ENCODE measurements around the gene CORO2B.
"Not testable (repeated sequence)": the region's sequence is repeated elsewhere in the genome, so short reads cannot be mapped to it uniquely, and the experiment has no call there.

The CORO2B gene

GRCh38 chr15:68735610-68736009, 156.8 kb downstream of the CORO2B start:
- no peak for DNase-seq

GRCh38 chr15:68739390-68740080, 160.7 kb downstream of the CORO2B start:
- DNase-seq: no peak

DNA sequence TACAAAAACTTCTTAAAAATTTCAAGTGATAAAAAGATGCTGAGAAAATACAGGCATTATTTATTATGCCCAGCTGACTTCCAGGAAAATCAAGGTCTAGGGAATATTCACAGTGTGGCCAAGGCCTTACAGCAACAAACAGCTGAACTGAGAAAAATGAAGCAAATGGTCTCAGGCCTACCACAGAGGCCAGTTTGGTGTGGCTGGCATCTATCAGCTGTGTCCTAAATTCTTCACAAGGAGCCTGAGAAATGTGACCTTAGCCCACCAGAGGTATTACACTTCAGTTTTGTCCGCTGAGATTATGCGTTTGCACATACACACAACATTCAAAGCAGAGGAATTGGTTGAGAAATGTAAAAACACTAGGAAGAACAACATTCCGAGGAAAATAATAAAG, 164.5 kb downstream of the CORO2B start:
- no peak for DNase-seq

DNA sequence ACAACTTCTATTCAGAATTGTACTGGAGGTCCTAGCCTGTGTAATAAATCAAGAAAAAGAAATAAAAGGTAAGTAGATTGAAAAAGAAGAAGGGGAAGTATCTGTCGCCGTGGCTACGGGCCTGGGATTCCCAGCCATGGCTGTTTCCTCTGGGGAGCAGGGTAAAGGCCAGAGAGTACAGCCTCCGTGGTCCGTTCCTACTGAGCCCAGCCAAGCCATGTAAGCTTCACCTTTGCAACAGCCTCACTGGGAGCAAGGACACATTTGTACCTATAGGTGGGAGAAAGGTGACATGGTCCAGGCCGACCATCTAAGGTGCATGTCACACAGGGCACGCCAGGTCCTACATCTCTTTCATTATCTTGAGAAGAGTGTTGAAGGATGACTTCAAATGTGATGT, 170.6 kb downstream of the CORO2B start:
- DNase-seq: no peak

DNA sequence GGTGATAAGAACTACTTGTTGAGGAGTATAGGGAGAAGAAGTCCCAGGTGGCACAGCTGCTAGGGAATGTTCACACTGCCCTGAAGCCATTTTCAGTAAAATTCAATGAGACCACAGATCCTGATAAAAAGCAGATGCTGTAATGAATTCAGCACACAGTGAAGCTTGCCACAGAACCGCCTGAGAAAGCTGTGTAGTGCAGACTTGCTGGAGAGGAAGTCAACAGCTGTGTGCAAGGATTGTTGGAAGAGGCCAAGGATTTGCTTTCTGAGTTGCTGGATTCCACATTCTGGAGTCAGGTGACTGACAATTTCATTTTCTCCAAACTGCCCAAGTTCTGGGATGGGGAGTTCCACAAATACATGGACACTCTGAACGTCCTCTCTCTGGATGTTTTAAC, 171.0 kb downstream of the CORO2B start:
- no peak for DNase-seq

DNA sequence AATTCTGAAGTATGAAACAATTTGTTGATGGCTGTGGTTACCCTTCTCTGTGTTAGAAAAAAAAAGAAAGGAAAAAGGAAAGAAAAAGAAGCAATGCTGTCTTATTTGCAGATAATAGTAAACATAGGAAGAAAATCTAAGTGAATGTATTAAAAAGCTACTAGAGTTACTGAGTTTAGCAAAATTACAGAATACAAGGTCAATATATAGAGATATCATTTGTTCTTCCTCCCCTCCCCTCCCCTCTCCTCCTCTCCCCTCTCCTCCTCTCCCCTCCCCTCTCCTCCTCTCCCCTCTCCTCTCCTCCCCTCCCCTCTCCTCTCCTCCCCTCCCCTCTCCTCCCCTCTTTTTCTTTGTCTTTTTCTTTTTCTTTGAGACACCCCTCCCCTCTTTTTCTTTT, 172.8 kb downstream of the CORO2B start:
- DNase-seq: no peak

DNA sequence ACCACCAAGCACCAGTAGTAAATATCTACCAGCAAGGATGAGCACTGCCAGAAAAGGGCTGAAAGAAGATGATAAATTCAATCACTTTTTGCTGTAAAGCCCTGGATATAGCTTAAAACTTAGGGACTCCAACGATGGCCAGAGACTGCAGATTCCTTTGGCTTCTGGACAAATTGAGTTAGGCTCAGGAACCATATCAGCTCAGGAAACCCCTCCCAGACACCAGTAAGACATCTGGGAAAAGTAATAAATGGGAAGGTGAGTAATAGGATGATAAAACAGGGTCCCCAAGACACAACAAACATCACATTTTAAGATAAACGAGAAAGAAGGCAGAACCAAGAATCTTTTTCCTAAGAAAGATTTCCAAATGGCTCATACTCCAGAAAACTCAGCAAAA, 176.9 kb downstream of the CORO2B start:
- no peak for DNase-seq

DNA sequence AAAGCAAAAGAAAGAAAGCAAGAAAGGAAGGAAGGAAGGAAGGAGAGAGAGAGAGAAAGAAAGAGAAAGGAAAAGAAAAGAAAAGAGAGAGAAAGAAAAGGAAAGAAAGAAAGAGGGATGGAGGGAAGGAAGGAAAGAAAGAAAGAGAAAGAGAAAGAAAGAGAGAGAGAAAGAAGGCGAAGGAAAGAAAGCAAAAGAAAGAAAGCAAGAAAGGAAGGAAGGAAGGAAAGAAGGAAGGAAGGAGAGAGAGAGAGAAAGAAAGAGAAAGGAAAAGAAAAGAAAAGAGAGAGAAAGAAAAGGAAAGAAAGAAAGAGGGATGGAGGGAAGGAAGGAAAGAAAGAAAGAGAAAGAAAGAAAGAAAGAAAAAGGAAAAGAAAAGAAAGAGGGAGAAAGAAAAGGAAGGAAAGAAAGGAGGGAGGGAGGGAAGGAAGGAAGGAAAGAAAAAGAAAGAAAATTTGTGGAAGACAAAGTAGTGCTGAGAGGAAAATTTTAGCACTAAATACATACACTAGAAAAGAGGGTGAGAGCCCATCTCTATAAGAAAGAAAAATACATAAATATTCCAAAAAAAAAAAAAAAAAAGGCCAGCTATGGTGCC, 181.3 kb downstream of the CORO2B start:
- not testable (repeated sequence) for DNase-seq

GRCh38 chr15:68763063-68763462, 184.3 kb downstream of the CORO2B start:
- no peak for DNase-seq

- no peak for DNase-seq
Observed at GRCh38 chr15:68764090-68764489, 185.3 kb downstream of the CORO2B start.

DNA sequence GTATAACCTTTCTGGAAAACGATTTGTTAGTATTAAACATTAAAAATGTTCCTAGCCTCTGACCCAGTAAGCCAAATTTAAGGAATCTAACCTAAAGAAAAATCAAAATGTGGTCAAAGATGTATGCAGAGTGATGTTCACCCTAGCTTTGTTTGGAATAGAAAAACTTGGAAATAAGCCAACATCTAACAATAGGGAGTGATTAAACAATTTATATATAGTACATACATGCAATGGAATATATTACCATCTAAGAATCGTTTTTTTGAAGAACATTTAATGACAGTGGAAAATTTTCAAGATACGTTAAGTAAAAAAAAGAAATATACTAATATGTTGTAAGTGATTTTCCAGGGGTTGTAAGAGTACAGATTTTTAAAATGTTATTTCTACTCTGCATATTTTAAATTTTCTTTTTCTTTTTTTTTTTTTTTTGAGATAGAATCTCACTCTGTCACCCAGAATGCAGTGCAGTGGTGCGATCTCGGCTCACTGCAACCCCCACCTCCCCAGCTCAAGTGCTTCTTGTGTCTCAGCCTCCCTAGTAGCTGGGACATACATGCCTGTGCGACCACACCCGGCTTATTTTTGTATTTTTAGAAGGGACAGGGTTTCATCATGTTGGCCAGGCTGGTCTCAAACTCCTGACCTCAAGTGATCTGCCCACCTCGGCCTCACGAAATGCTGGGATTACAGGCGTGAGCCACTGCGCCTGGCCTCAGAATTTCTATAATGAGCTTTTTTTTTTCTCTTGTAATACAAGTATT, 187.0 kb downstream of the CORO2B start:
- no peak for DNase-seq

DNA sequence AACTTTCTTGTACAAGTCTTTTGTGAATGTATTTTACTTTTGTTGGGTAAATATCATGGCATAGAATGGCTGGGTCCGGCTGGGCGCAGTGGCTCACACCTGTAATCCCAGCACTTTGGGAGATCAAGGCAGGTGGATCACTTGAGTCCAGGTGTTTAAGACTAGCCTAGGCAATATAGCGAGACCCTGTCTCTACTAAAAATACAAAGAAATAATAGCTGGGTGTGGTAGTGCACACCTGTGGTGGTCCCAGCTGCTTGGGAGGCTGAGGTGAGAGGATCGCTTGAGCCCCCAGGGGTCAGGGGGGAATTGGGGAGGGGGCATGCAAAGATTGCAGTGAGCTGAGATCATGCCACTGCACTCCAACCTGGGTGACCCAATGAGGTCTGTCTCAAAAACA, 189.0 kb downstream of the CORO2B start:
- DNase-seq: no peak

DNA sequence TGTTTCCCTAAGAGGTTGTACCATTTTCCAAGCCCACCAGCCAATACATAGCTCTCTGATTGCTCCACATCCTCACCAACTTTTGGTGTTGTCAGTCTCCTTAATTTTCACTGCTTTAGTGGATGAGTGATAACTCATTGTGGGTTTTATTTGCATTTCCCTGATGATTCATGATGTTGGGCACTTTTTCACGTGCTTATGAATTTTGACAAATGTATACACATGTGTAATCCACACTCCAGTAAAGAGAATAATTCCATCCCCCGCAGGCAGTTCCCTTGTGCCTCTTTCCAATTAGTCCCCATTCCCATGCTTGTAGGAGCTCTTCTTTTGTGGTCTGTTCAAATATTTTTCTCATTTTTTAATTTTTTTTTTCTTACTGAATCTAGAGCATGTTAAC, 189.5 kb downstream of the CORO2B start:
- peak in 1 of 2 donors; percentile 24 for DNase-seq

GRCh38 chr15:68769702-68770101, 190.9 kb downstream of the CORO2B start:
- DNase-seq: no peak

DNA sequence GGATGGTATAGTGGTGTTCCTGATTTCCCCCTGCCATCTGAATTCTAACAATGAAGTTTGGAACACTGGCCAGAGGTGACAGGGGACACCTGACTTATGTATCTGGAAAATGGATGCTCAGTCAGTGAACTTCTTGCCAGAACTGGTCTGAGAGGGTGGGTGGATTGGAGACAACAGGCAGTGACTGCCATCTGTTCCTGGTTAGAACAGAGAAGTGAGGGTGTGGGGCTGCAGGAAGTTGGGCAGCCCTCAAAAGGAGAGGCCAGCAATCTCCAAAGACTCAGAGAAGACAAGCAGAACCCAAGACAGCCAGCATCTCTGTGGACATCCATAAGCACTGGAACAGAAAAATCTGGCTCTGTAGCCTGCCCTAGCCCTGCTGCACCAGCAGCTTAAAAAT, 191.4 kb downstream of the CORO2B start:
- peak in 1 of 2 donors; percentile 52 for DNase-seq

- no peak for DNase-seq
Observed at GRCh38 chr15:68773036-68773435, 194.2 kb downstream of the CORO2B start.

DNA sequence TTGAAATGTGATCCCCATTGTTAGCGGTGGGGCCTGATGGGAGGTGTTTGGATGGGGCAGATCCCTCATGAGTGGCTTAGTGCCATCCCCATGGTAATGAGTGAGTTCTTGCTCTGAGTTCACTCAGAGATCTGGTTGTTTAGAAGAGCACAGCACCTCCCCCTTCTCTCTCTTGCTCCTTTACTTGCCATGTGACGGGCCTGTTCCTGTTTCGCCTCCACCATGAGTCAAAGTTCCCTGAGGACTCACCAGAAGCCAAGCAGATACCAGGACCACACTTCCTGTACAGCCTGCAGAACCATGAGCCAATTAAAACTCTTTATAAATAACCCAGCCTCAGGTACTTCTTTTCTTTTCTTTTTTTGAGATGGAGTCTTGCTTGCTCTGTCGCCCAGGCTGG, 195.3 kb downstream of the CORO2B start:
- no peak for DNase-seq

- DNase-seq: no peak
Observed at GRCh38 chr15:68774521-68775235, 195.9 kb downstream of the CORO2B start.

DNA sequence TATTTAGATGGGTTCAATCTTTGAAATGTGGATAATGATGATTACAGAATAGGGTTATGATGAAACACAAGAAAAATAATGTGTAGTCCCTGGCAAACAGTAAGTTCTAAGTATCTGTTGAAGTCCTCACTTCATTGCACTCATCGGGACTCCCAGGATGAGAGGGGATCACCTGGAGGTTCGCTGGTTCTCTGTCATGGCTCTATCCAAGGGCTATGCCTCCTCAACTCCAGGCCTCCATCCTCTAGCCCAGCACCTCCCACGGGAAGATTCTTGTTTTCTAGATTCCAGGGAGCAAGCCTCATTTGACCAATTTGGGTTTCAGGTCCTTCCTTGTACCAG, 196.4 kb downstream of the CORO2B start:
- no peak for DNase-seq

DNA sequence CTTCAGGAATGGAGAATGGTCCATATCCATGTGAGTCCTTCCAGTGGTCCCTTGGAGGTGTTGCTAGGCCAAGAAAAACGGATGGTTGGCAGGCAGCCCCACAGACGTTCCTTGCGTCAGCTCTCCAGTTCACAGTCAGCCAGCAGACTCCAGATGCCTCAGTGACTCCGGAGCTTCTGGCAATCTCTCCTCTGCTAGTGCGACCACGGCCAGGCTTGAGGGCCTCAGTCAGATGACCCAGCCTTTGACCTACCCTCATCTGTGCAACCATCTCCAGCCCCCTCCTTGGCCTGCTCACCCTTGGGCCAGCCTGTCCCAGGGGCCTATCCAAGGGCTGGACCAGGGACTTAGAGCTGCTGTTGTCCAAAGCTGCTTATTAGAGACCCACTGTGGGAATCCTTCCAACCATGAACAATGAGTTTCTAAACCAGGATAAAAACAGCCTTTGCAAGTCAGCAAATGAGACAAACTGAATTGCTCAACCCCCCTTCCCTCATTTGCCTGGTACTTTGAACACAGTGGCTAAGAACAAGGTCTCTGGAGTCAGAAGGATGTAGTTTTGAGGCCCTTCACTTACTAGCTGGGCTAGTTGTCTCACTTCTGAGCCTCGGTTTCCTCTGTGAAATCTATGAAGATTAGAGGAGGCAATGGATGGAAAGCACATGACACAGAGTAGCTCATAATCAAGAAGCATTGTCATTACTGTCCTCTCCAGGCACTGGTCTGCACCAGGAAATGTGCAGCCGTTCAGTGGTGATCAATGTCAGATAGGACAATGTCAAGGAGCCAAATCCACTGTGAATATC, 197.1 kb downstream of the CORO2B start:
- no peak for DNase-seq

DNA sequence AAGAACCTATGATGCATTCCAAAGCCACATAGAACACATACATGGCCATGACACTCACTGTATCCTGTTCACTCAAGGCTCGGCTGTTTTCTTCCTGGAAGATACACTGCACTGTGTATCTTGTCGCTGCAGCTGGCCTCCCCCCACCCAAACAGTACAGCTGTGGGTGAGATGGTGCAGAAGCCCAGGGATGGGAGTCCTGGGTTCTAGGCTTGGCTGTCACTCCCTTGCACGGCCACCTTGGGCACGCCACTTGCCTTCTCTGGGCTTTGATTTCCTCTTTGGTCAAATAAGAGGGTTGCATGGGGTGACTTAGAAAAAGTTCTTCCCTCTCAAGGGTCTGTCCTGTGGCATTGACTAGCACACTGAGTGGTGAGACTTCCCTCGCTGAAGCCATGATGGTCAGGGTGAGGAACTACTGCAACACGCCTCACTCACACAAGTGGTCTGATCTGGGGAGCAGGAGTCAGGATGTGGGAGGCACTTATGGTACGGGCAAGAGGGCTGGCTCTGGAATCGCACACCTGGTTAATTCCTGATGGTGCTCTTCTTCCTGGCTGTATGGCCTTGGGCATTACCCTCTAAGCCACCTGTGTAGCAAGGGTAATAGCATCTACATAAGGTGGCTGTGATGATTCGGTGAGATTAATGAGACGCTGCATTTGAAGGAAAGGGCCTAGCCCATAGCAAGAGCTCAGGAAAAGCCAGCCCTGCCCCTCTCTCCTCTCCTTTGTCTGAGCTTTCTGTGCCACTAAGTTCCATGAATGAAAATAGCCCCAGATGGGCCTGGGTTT, 197.9 kb downstream of the CORO2B start:
- DNase-seq: peak in 1 of 2 donors; percentile 37

Data from inflammatory macrophage (primary cell).